GM15510 (cell line): ENCODE results near the gene PGAP3.

Source experiments
- POLR2A ChIP-seq: IDR thresholded peaks from 3 replicates; pipeline ENCODE4 v1.6.1; 2011; ENCODE audit warnings: borderline replicate concordance; ENCODE audit not compliant: insufficient read length; ENCODE audit errors: extremely low read depth

The PGAP3 gene, protein sequence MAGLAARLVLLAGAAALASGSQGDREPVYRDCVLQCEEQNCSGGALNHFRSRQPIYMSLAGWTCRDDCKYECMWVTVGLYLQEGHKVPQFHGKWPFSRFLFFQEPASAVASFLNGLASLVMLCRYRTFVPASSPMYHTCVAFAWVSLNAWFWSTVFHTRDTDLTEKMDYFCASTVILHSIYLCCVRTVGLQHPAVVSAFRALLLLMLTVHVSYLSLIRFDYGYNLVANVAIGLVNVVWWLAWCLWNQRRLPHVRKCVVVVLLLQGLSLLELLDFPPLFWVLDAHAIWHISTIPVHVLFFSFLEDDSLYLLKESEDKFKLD

DNA sequence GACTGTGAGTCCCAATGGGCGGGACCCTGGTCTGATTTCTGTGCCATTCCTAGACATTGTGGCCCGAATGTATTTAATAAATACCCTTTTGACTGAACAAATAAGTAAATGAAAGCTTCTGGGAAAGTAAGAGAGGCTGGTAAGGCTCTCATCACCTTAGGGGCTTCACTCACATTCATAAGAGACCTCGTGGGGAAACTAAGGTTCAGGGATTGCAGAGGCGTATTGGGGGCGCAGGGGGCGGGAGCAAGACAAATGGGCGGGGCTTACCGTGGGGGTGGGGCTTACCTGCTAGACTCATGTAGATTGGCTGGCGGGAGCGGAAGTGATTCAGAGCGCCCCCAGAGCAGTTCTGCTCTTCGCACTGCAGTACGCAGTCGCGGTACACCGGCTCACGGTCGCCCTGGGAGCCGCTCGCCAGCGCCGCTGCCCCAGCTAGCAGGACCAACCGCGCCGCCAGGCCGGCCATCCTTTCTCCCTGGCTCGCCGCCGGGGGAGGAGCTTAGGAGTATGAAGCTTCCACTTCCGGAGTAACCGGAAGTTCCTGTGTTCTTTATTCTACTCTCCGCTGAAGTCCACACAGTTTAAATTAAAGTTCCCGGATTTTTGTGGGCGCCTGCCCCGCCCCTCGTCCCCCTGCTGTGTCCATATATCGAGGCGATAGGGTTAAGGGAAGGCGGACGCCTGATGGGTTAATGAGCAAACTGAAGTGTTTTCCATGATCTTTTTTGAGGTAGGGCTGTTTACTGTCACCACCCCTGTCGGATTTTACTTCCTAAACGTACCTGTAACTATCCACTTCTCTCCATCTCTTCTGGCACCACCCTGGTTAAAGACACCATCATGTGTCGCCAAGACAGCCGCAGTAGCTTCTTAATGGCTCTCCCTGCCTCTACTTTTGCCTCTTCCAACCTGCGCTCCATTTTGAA lies at the start of gene PGAP3:
TSS of gene PGAP3 (minus strand) at position 512 of the 929 bp plus-strand sequence. CDS start at position 469, 43 bp downstream.
- peak; percentile 73 for TF ChIP-seq POLR2A

DNA sequence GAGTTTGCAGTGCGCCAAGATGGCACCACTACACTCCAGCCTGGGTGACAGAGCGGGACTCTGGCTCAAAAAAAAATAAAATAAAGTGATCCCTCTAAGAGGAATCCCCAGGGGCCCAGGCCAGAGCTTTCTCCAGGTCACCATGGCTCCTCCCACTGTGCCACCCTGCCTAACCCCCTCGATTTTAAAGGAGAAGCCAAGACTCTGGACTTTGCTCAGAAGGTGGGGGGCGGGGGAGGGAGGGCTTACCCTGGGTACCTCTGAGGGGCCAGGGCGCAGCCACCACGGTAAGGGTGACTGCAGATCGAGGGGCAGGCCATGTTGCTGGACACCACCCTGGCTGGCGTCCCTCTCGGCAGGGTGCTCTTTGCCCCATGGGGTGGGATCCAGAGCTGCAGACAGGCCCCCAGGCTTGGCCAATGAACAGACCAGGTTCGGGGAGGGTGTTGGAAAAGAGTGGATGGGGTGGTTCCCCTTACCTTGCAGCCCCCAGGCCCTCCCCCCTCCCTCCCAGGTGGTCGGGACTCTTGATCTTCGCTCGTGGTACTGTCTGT lies 49.4 kb upstream of the PGAP3 start:
- TF ChIP-seq POLR2A = no peak

DNA sequence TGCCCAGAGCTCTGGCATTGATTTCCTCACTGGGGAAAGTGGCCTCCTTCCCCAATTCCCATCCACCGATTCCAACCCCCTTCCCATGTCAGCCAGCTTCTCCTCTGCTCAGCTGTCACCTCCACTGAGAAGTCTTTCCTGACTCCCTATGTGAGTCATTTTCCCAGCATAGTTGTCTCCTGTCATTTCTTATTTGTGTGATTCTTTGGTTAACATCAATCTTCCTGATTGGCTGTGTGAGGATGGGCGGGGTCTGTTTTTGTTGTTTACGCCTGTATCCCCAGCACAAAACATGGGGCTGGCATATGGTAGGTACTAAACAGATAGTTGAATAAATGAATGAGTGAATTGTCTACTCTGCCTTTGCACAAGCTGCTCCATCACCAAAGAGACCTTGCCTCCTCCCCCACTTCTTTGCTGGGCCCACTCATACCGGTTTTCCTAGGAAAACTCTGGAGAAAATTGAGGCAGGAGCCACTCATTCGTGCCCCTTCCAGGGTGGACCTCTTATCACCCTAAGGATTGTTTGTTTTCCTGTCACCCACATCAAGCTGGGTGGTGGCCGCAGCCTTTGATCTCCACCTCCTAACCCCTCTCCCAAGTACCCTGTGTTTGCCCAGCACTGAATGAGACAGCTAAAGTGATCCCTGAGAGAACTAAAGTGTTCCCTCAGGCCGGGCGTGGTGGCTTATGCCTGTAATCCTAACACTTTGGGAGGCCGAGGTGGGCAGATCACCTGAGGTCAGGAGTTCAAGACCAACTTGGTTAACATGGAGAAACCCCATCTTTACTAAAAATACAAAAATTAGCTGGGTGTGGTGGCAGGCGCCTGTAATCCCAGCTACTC lies 48.7 kb upstream of the PGAP3 start:
- no peak for TF ChIP-seq POLR2A

DNA sequence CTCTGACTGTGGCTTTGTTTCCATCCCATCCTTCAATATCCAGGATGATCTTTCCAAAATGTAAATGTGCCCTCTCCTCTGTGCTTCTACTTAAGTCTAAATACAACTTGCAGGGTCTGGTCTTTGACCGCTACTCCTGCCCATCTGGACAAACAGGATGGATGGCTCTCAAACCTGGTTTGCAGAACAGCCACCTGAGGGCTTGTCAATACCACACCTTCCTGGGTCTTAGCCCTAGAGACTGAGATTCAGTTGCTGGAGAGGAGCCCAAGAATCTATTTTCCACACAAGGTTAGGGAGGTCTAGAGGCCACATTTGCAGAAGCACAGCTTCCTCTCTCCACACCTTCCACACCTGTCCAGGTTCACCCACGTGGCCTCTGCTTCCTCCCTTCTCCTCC lies 48.0 kb upstream of the PGAP3 start:
- no peak for TF ChIP-seq POLR2A

DNA sequence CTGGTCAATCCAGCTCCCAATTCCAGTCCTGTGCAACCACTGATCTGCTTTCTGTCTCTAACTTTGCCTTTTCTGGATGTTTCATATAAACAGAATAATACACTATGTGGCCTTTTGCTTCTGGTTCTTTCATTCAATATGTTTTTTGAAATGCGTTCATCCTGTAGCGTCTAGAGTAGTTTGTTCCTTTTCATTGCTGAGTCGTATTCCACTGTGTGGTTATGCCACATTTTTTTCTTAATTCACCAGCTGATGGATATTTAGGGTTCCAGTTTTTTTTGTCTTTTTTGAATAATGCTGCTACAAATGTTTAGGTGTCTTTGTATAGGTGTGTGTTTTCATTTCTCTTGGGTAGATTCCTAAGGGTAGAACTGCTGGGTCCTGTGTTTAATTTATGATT lies 44.7 kb upstream of the PGAP3 start:
- no peak for TF ChIP-seq POLR2A

DNA sequence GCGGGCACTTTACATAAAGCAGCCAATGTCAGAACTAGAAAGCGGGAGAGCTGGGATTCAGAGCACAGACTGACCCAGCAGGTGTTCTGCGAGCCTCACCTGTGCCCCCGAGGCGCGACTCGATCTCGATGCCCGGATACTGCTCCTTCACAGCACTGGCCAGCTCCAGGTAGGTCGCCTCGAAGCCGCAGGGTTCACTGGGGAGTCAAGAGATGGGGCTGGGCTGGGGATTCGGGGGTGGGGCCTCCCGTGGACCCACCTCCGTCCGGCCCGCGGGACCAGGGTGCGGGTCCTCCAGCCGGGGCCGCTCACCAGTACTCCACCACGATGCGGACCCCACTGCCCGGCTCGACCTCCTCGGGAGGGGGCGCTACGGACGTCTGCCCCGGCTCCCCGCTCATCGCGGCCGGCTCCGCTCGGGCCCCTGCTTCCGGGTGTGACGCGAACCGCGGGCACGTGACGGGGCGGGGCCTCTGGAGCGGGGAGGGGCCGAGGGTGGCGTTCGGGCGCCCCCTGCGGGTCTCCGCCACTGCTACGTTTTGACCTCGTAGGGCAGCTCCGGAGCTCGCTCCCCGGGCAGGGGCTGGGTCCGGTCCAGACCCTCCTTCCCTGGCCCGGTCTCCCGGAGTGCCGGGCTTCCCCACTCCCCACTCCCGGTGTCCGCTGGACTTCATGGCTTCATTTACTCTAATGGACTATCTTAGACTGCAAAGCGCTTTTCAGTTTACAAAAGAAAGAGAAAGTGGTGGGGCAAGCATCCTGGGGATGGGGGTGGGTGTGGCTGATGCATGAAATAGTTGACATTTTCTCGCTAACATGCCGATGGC lies 42.5 kb upstream of the PGAP3 start, which contains the start of gene MIEN1:
TSS of gene MIEN1 (minus strand) at position 438 of the 827 bp plus-strand sequence. CDS start at position 401, 37 bp downstream.
- peak; percentile 88 for TF ChIP-seq POLR2A

DNA sequence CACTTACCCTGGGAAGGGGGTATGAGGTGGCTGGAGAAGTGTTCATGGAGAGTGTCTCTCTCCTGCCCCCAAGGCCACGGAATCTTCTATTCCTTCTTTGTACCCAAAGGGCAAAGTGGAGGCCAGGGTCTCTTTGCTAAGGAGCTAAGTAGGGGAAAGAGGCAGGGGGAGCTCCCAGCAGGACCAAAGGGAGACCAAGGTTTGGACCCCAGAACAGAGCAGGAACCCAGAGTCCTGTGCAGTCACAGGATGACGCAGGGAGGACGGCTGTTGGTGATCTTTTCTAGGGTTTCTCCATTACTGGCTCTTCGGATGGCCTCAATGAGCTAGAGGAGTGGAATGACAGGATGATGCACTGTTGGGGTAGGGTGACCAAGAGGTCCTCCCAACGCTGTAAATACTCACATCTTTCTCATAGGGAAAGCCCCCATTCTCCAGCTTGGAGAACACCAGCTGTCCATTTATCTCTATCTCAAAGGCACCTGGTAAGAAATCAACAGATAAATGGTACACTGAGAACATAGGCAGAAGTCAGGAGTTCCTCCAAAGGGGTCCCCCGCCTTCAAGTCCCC lies 41.5 kb upstream of the PGAP3 start:
- no peak for TF ChIP-seq POLR2A

DNA sequence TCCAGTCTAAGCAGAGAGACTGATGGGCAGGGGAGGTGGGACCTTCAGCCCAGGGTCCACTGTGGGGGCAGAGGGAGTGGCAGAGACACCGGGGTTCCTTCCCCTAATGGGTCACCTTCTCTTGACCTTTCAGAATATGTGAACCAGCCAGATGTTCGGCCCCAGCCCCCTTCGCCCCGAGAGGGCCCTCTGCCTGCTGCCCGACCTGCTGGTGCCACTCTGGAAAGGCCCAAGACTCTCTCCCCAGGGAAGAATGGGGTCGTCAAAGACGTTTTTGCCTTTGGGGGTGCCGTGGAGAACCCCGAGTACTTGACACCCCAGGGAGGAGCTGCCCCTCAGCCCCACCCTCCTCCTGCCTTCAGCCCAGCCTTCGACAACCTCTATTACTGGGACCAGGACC lies 39.7 kb upstream of the PGAP3 start:
- TF ChIP-seq POLR2A = no peak

DNA sequence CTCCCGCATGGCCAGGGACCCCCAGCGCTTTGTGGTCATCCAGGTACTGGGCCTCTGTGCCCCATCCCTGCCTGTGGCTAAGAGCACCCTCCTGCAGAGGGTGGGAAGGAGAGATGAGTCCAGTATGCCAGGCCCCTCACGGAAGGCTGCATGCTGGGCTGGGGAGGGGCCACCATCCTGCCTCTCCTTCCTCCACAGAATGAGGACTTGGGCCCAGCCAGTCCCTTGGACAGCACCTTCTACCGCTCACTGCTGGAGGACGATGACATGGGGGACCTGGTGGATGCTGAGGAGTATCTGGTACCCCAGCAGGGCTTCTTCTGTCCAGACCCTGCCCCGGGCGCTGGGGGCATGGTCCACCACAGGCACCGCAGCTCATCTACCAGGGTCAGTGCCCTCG lies 38.8 kb upstream of the PGAP3 start:
- TF ChIP-seq POLR2A = no peak

DNA sequence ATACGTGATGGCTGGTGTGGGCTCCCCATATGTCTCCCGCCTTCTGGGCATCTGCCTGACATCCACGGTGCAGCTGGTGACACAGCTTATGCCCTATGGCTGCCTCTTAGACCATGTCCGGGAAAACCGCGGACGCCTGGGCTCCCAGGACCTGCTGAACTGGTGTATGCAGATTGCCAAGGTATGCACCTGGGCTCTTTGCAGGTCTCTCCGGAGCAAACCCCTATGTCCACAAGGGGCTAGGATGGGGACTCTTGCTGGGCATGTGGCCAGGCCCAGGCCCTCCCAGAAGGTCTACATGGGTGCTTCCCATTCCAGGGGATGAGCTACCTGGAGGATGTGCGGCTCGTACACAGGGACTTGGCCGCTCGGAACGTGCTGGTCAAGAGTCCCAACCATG lies 36.9 kb upstream of the PGAP3 start:
- no peak for TF ChIP-seq POLR2A

DNA sequence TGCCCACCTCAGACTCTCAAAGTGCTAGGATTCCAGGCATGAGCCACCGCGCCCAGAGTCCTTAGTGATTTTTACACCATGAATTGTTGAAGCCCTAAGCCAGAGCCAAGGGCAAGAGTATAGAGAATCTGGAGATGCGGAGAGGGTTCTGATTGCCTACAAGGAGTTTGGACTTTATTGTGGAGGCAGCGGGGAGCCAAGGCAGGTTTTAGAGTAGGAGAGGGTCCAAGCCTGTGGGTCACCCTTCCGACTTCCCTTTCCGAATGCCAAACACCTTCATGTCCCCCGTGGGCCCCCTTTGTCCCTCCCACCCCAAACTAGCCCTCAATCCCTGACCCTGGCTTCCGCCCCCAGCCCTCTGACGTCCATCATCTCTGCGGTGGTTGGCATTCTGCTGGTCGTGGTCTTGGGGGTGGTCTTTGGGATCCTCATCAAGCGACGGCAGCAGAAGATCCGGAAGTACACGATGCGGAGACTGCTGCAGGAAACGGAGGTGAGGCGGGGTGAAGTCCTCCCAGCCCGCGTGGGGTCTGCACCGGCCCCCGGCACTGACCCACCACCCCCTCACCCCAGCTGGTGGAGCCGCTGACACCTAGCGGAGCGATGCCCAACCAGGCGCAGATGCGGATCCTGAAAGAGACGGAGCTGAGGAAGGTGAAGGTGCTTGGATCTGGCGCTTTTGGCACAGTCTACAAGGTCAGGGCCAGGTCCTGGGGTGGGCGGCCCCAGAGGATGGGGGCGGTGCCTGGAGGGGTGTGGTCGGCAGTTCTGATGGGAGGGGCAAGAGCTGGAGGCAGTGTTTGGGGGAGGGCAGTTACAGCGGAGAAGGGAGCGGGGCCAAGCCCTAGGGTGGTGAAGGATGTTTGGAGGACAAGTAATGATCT lies 35.4 kb upstream of the PGAP3 start:
- TF ChIP-seq POLR2A = no peak

DNA sequence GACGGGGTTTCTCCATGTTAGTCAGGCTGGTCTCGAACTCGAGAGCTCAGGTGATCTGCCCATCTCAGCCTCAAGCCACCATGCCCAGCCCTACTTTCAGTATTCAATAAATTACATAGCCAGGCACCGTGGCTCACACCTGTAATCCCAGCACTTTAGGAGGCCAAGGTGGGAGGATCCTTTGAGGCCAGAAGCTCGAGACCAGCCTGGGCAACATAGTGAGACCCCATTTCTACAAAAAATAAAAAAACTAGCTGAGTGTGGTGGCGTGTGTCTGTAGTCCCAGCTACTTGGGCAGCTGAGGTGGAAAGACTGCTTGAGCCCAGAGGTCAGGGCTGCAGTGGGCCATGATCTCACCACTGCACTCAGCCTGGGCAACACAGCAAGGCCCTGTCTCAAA lies 34.2 kb upstream of the PGAP3 start:
- no peak for TF ChIP-seq POLR2A
